ENCODE results near the gene OMG. TPM values are rescaled to one million over a fixed set of nuclear protein-coding genes. Genes with fewer than 3 reads are reported as not detected.

Gene OMG
- polyA plus RNA-seq, 1 of the 3 experiments (the other 2 are of a cell fraction): 0.61 TPM

DNA sequence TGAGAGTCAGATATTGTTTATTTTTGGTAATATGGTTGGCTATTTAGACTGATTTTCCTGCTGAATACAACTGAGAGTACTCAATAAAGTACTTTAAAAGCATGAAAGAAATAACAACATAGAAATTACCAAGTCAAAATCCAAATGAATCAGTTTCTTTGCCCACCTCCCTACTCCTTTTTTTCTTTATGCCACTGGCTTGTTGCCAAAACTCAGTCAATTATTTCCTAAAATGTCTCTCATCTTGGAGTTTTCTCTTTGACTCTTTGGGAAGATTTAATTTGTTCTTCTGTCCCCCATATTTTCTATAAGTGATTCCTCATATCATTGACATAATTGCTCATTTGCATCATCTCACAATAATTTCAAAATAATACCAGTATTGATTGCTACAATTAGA lies 2.6 kb upstream of the OMG start:
- no peaks in the 10 kb centered on the region for H4K20me1 ChIP-seq (ENCODE audit: insufficient read depth)
- peaks cover 5 to 30% of the 10 kb centered on the region in 2 experiments for H3K36me3 ChIP-seq (replicated peaks in 1 of 2; ENCODE audit: control insufficient read depth in 1 of 2, insufficient read depth in 2 of 2, low read length in 1 of 2)
- H3K9ac ChIP-seq: no peak overlapping the region
- no peak overlapping the region for H3K4me2 ChIP-seq
- TF ChIP-seq, protein P1, sequence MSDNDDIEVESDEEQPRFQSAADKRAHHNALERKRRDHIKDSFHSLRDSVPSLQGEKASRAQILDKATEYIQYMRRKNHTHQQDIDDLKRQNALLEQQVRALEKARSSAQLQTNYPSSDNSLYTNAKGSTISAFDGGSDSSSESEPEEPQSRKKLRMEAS (IDR thresholded peaks at IDR 0.05; ENCODE audit: low read depth): no peak
- no peak for DNase-seq
- H3K4me3 ChIP-seq (ENCODE audit: low read depth in 2 of 2, low read length in 1 of 2): no peak overlapping the region
- H3F3A ChIP-seq (replicated peaks; ENCODE audit: insufficient read depth): peaks cover 4% of the 10 kb centered on the region
- H3K27ac ChIP-seq (ENCODE audit: low read depth in 2 of 2, low read length in 1 of 2): no peak overlapping the region
- no peaks in the 10 kb centered on the region for H3K9me3 ChIP-seq
- no peak overlapping the region for H2AFZ ChIP-seq (ENCODE audit: low read depth)
- POLR2A ChIA-PET: no interaction called here
- H3K27me3 ChIP-seq (ENCODE audit: insufficient read depth): no peaks in the 10 kb centered on the region
- CTCF ChIA-PET: no interaction called here
- peaks cover 1% of the 10 kb centered on the region; the same call in 1 of the 2 replicates for H3K79me2 ChIP-seq (ENCODE audit: insufficient read depth)
- H3K9me2 ChIP-seq: no peaks in the 10 kb centered on the region
- H3K4me1 ChIP-seq (ENCODE audit: control insufficient read depth in 1 of 2, insufficient read depth in 2 of 2, low read depth in 1 of 2, low read length in 1 of 2): no peaks in the 10 kb centered on the region; a peak in 1 of 4 replicates

DNA sequence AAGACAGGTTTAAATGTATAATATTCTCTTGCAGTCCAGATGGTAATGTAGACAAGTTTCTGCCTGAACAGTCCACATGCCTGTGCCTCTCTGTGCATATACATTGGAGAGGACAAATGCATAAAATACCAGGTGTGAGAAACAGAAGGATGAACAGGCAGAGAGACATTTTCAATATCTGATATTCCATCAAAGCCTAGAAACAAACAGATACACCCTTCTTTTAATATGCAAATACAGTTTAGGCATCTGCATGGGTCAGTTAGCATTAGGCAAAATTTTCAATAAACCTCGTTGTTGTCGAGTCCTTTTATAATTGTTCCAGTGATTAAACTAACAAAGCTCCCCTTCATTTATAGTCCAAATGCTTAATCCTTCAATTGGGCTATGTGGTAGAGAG lies 897 bp downstream of the OMG start:
- Histone ChIP-seq H3K9me3 (no peaks in the 10 kb centered on the region), H3K27ac (ENCODE audit: low read depth in 2 of 2, low read length in 1 of 2) (no peak overlapping the region), H3K27me3 (ENCODE audit: insufficient read depth) (no peaks in the 10 kb centered on the region), H3K4me1 (ENCODE audit: control insufficient read depth in 1 of 2, insufficient read depth in 2 of 2, low read depth in 1 of 2, low read length in 1 of 2) (no peaks in the 10 kb centered on the region; a peak in 1 of 4 replicates), H4K20me1 (ENCODE audit: insufficient read depth) (no peaks in the 10 kb centered on the region), H3K9me2 (0 out of 2 replicates have a peak, but pooled peaks cover 4% of the 10 kb centered on the region), H3K9ac (no peak overlapping the region), H3K4me3 (ENCODE audit: low read depth in 2 of 2, low read length in 1 of 2) (no peak overlapping the region), H3K36me3 (replicated peaks in 1 of 2; ENCODE audit: control insufficient read depth in 1 of 2, insufficient read depth in 2 of 2, low read length in 1 of 2) (peaks cover 16 to 38% of the 10 kb centered on the region in 2 experiments), H3K4me2 (no peak overlapping the region), H3K79me2 (ENCODE audit: insufficient read depth) (no peaks in the 10 kb centered on the region), H2AFZ (ENCODE audit: low read depth) (no peak overlapping the region), H3F3A (replicated peaks; ENCODE audit: insufficient read depth) (peaks cover 4% of the 10 kb centered on the region)
- TF ChIP-seq, protein P2, sequence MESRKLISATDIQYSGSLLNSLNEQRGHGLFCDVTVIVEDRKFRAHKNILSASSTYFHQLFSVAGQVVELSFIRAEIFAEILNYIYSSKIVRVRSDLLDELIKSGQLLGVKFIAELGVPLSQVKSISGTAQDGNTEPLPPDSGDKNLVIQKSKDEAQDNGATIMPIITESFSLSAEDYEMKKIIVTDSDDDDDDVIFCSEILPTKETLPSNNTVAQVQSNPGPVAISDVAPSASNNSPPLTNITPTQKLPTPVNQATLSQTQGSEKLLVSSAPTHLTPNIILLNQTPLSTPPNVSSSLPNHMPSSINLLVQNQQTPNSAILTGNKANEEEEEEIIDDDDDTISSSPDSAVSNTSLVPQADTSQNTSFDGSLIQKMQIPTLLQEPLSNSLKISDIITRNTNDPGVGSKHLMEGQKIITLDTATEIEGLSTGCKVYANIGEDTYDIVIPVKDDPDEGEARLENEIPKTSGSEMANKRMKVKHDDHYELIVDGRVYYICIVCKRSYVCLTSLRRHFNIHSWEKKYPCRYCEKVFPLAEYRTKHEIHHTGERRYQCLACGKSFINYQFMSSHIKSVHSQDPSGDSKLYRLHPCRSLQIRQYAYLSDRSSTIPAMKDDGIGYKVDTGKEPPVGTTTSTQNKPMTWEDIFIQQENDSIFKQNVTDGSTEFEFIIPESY (IDR thresholded peaks at IDR 0.05; ENCODE audit: borderline replicate concordance, low read depth): no peak
- TF ChIP-seq FOXM1 (IDR thresholded peaks at IDR 0.05; ENCODE audit: low read depth) (no peak), TAF1 (IDR thresholded peaks at IDR 0.05; ENCODE audit: borderline replicate concordance, low read depth, low read length) (no peak), NFIC (IDR thresholded peaks at IDR 0.05; ENCODE audit: borderline replicate concordance) (no peak), RXRA (IDR thresholded peaks at IDR 0.05; ENCODE audit: borderline replicate concordance, low read depth) (no peak), POLR2AphosphoS5 (IDR thresholded peaks at IDR 0.05; ENCODE audit: low read depth, low read length) (no peak), FOSL2 (IDR thresholded peaks at IDR 0.05; ENCODE audit: borderline replicate concordance, low read depth) (no peak), SMC3 (IDR thresholded peaks at IDR 0.05; ENCODE audit: low read depth, low read length) (no peak), MXI1 (IDR thresholded peaks at IDR 0.05; ENCODE audit: low read depth, low read length) (no peak)
- TF ChIP-seq, protein P3, sequence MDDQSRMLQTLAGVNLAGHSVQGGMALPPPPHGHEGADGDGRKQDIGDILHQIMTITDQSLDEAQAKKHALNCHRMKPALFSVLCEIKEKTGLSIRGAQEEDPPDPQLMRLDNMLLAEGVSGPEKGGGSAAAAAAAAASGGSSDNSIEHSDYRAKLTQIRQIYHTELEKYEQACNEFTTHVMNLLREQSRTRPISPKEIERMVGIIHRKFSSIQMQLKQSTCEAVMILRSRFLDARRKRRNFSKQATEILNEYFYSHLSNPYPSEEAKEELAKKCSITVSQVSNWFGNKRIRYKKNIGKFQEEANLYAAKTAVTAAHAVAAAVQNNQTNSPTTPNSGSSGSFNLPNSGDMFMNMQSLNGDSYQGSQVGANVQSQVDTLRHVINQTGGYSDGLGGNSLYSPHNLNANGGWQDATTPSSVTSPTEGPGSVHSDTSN (IDR thresholded peaks at IDR 0.05): no peak
- DNase-seq: no peak
- ChIA-PET CTCF (interaction anchor here (1.4 kb wide), 1 partner anchor 24 kb away, joined by 4 read pairs; no protein-coding TSS in a partner anchor), POLR2A (no interaction called here)
- 97% methylated on average over 2 of the region's 2 CpGs for WGBS (ENCODE audit: low lambda C conversion rate)

Measured in SK-N-SH (cell line).